HCT116 (cell line): ENCODE measurements around the gene CUEDC1. TPM values are rescaled to one million over a fixed set of nuclear protein-coding genes. Genes with fewer than 3 reads are reported as not detected.

Experiments used
- ATAC-seq: fragments of 200-7000 bp; cut with Tn5 transposase; 2 replicates; pipeline ENCODE4 v1.9.1; 2020; ENCODE audit warnings: mild to moderate bottlenecking, moderate library complexity
- BruUV-seq: library from RNA; stranded (reverse); fragments of 400-500 nt; replicated peaks from 2 replicates; lab custom pipeline; 2021; lab: Mats Ljungman, UMichigan
- CTCF ChIA-PET: fragments of 300-600 bp; sonication (Branson Sonifier 250); formaldehyde crosslinking; loops from one replicate; lab custom pipeline; 2021; ENCODE audit warnings: antibody characterized with exemption; lab: Charles Lee
- POLR2A ChIA-PET: fragments of 300-600, 350-600 bp; sonication (Branson Sonifier 250); formaldehyde crosslinking; loops from one replicate; lab custom pipeline; 2021; ENCODE audit warnings: antibody characterized with exemption; lab: Charles Lee
- RAD21 ChIA-PET, 2 experiments: fragments of 300-600 bp; sonication (Branson Sonifier 250); formaldehyde crosslinking; loops; one replicate each; lab custom pipeline; 2023; ENCODE audit warnings: low total read pairs in 2 of 2; ENCODE audit not compliant: uncharacterized antibody in 2 of 2, unreplicated experiment in 2 of 2, low non-redundant PET in 1 of 2; lab: Charles Lee
- DNase-seq: peaks from one replicate; pipeline ENCODE4 v3.0.0-alpha.2; 2010; ENCODE audit warnings: low read depth, low spot score
- H2AFZ ChIP-seq: fragments of 200-600 bp; shearing (Covaris generic), sonication (generic); 2 replicates; pipeline ENCODE4 v1.6.1; 2017; ENCODE audit warnings: low read depth, mixed run types, mixed read lengths, antibody characterized with exemption, low read length; ENCODE audit not compliant: poor library complexity, severe bottlenecking
- H3K27ac ChIP-seq: 2 replicates; pipeline ENCODE4 v1.5.1; 2012; ENCODE audit warnings: low read depth, low read length
- H3K27me3 ChIP-seq: fragments of 200-600 bp; sonication (generic); 2 replicates; pipeline ENCODE4 v1.6.1; 2016; ENCODE audit warnings: mixed run types, low read length, mixed read lengths; ENCODE audit not compliant: insufficient read depth
- H3K36me3 ChIP-seq, 2 experiments: fragments of 200-500 bp in 1 of 2; fragments of 200-600 bp in 1 of 2; sonication (Bioruptor generic) in 1 of 2; sonication (generic) in 1 of 2; 2 replicates each; pipeline versions ENCODE4 v1.5.1 to v1.6.1; 2014 to 2016; ENCODE audit warnings: low read length in 2 of 2, inconsistent platforms in 1 of 2, mixed read lengths in 1 of 2, mixed run types in 1 of 2; ENCODE audit not compliant: insufficient read depth in 2 of 2, control insufficient read depth in 1 of 2
- H3K4me1 ChIP-seq, 2 experiments: fragments of 200-600 bp in 1 of 2; sonication (generic) in 1 of 2; 2 replicates each; pipeline versions ENCODE4 v1.5.1 to v1.6.1; 2012 to 2017; ENCODE audit warnings: low read length in 2 of 2, inconsistent platforms in 1 of 2, mild to moderate bottlenecking in 1 of 2, mixed read lengths in 1 of 2, mixed run types in 1 of 2, moderate library complexity in 1 of 2; ENCODE audit not compliant: insufficient read depth in 2 of 2, control insufficient read depth in 1 of 2
- H3K4me2 ChIP-seq: fragments of 200-600 bp; sonication (generic); 2 replicates; pipeline ENCODE4 v1.6.1; 2017; ENCODE audit warnings: mixed run types, low read length, mixed read lengths
- H3K4me3 ChIP-seq, 2 experiments: fragments of 200-600 bp in 1 of 2; sonication (generic) in 1 of 2; replicated peaks in 1 of 2; 2 replicates each; pipeline ENCODE4 v1.5.1; 2011 to 2016; ENCODE audit warnings: low read length in 2 of 2, control low read depth in 1 of 2, low read depth in 1 of 2, mild to moderate bottlenecking in 1 of 2, mixed read lengths in 1 of 2, mixed run types in 1 of 2
- H3K79me2 ChIP-seq: fragments of 200-600 bp; sonication (generic); 2 replicates; pipeline ENCODE4 v1.6.1; 2017; ENCODE audit warnings: mild to moderate bottlenecking, mixed run types, low read length, moderate library complexity, mixed read lengths; ENCODE audit not compliant: insufficient read depth
- H3K9ac ChIP-seq: fragments of 200-600 bp; sonication (generic); 2 replicates; pipeline ENCODE4 v1.6.1; 2016; ENCODE audit warnings: low read length, mixed read lengths
- H3K9me2 ChIP-seq: fragments of 200-600 bp; sonication (generic), shearing (Covaris generic); 2 replicates; pipeline ENCODE4 v1.6.1; 2017; ENCODE audit warnings: mixed run types, mild to moderate bottlenecking, moderate library complexity; ENCODE audit not compliant: insufficient read depth
- H3K9me3 ChIP-seq, 2 experiments: fragments of 200-500 bp in 1 of 2; fragments of 200-600 bp in 1 of 2; sonication (Bioruptor generic) in 1 of 2; sonication (generic) in 1 of 2; 2 replicates each; pipeline ENCODE4 v1.6.1; 2014 to 2017; ENCODE audit warnings: low read length in 2 of 2, mixed read lengths in 2 of 2, inconsistent platforms in 1 of 2, low read depth in 1 of 2, mild to moderate bottlenecking in 1 of 2, mixed run types in 1 of 2, moderate library complexity in 1 of 2; ENCODE audit not compliant: control insufficient read depth in 1 of 2, insufficient read depth in 1 of 2
- H4K20me1 ChIP-seq: fragments of 200-600 bp; sonication (generic), shearing (Covaris generic); 2 replicates; pipeline ENCODE4 v1.6.1; 2017; ENCODE audit warnings: mixed run types, mild to moderate bottlenecking, moderate library complexity; ENCODE audit not compliant: insufficient read depth
- CTCF ChIP-seq, 3 experiments: fragments of 200-600 bp in 1 of 3; sonication (generic) in 1 of 3; IDR thresholded peaks in 2 of 3; conservative IDR thresholded peaks in 1 of 3; 2 replicates each; pipeline ENCODE4 v1.5.1; 2012 to 2017; ENCODE audit warnings: low read depth in 2 of 3, low read length in 2 of 3, antibody characterized with exemption in 1 of 3, borderline replicate concordance in 1 of 3, control low read depth in 1 of 3, mild to moderate bottlenecking in 1 of 3, mixed read lengths in 1 of 3, mixed run types in 1 of 3, moderate library complexity in 1 of 3; ENCODE audit not compliant: insufficient read depth in 1 of 3
- EGR1 ChIP-seq: IDR thresholded peaks from 2 replicates; pipeline ENCODE4 v1.6.1; 2012; ENCODE audit warnings: low read depth
- EZH2 ChIP-seq: fragments of 200-600 bp; sonication (generic); IDR thresholded peaks from 2 replicates; pipeline ENCODE4 v1.6.1; 2017; ENCODE audit warnings: antibody characterized with exemption, mixed run types
- JUND ChIP-seq: IDR thresholded peaks from 2 replicates; pipeline ENCODE4 v1.6.1; 2012
- POLR2A ChIP-seq: IDR thresholded peaks from 2 replicates; pipeline ENCODE4 v1.7.0; 2011; ENCODE audit warnings: borderline replicate concordance; ENCODE audit not compliant: insufficient read depth, insufficient read length; ENCODE audit errors: extremely low read depth
- POLR2AphosphoS5 ChIP-seq: IDR thresholded peaks from 2 replicates; pipeline ENCODE4 v1.6.1; 2011; ENCODE audit warnings: mild to moderate bottlenecking, low read depth, low read length, moderate library complexity
- SP1 ChIP-seq: IDR thresholded peaks from 2 replicates; pipeline ENCODE4 v1.6.1; 2012; ENCODE audit warnings: low read depth
- TCF7L2 ChIP-seq: IDR thresholded peaks from 2 replicates; pipeline ENCODE4 v1.7.0; 2011; ENCODE audit warnings: borderline replicate concordance, inconsistent platforms; ENCODE audit not compliant: insufficient read depth, insufficient read length; ENCODE audit errors: extremely low read depth
- YY1 ChIP-seq: IDR thresholded peaks from 2 replicates; pipeline ENCODE4 v1.6.1; 2011; ENCODE audit warnings: low read length, low read depth, moderate library complexity, mild to moderate bottlenecking; ENCODE audit not compliant: insufficient replicate concordance; ENCODE audit errors: extremely low read depth
- ZFX ChIP-seq: fragments of 450-650 bp; IDR thresholded peaks from 2 replicates; pipeline ENCODE4 v1.6.1; 2017
- ZNF274 ChIP-seq: fragments of 200-500 bp; sonication (Bioruptor generic); IDR thresholded peaks from 2 replicates; pipeline ENCODE4 v1.6.1; 2014; ENCODE audit warnings: mild to moderate bottlenecking, low read depth, low read length, inconsistent platforms
- intact Hi-C: fragments of 100-400 bp; cut with micrococcal nuclease; formaldehyde crosslinking; loops from 2 replicates; pipeline ENCODE4 v1.10.0; 2022
- total RNA-seq: library from RNA; stranded (reverse); gene quantifications from one replicate; pipeline ENCODE4 v1.2.1, GENCODE V29; 2021; ENCODE audit not compliant: unreplicated experiment
- TF ChIP-seq, protein P1 (sequence below): IDR thresholded peaks from 2 replicates; pipeline ENCODE4 v1.6.1; 2012; ENCODE audit warnings: low read depth
- TF ChIP-seq, protein P2 (sequence below): IDR thresholded peaks from 2 replicates; pipeline ENCODE4 v1.6.1; 2011; ENCODE audit warnings: mild to moderate bottlenecking, low read length, moderate library complexity; ENCODE audit not compliant: insufficient replicate concordance; ENCODE audit errors: extremely low read depth

The CUEDC1 gene
- total RNA-seq, 1 experiment from 2014 or later, result 60.2 TPM

DNA sequence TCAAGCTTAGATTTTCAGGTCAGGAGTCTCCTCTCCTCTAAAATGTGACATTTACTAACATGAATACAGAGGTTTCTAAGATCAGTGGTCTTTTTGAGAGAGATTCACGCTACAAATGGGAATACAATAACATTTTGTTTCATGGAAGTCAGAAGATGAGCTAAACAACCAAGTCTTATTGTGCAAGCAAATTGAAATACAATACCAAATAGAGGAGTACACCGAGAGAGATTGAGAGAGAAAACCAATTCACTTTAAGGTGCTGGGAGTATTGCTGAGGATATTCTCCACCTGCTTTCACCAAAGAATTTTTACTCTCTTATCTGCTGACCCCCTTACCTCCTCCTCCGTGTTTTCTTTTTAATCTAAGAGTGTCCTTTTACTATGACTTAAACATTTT lies 21.4 kb upstream of the CUEDC1 start:
- no peaks in the 10 kb centered on the region for H3K4me1 ChIP-seq
- POLR2A ChIA-PET, result interaction anchor here (1.2 kb wide), 1 partner anchor 14 kb away, joined by 3 read pairs; no protein-coding TSS in a partner anchor
- no TSS peak for BruUV-seq
- no peaks in the 10 kb centered on the region for H4K20me1 ChIP-seq
- H3K4me2 ChIP-seq, result no peak overlapping the region
- no peak overlapping the region for H2AFZ ChIP-seq
- no peak overlapping the region for H3K27ac ChIP-seq
- CTCF ChIA-PET, result no interaction called here
- DNase-seq, result no peak
- intact Hi-C loops, result no loop called here
- no peak for TF ChIP-seq ZNF274
- no peak for TF ChIP-seq POLR2A
- TF ChIP-seq, protein P1, sequence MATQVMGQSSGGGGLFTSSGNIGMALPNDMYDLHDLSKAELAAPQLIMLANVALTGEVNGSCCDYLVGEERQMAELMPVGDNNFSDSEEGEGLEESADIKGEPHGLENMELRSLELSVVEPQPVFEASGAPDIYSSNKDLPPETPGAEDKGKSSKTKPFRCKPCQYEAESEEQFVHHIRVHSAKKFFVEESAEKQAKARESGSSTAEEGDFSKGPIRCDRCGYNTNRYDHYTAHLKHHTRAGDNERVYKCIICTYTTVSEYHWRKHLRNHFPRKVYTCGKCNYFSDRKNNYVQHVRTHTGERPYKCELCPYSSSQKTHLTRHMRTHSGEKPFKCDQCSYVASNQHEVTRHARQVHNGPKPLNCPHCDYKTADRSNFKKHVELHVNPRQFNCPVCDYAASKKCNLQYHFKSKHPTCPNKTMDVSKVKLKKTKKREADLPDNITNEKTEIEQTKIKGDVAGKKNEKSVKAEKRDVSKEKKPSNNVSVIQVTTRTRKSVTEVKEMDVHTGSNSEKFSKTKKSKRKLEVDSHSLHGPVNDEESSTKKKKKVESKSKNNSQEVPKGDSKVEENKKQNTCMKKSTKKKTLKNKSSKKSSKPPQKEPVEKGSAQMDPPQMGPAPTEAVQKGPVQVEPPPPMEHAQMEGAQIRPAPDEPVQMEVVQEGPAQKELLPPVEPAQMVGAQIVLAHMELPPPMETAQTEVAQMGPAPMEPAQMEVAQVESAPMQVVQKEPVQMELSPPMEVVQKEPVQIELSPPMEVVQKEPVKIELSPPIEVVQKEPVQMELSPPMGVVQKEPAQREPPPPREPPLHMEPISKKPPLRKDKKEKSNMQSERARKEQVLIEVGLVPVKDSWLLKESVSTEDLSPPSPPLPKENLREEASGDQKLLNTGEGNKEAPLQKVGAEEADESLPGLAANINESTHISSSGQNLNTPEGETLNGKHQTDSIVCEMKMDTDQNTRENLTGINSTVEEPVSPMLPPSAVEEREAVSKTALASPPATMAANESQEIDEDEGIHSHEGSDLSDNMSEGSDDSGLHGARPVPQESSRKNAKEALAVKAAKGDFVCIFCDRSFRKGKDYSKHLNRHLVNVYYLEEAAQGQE, result no peak
- no peak for TF ChIP-seq SP1
- TF ChIP-seq TCF7L2, result no peak
- H3K9ac ChIP-seq, result no peak overlapping the region
- H3K36me3 ChIP-seq, result peaks cover 53 to 73% of the 10 kb centered on the region in 2 experiments
- ATAC-seq, result no peak
- H3K9me2 ChIP-seq, result no peaks in the 10 kb centered on the region
- peaks cover 25% of the 10 kb centered on the region for H3K79me2 ChIP-seq
- no peaks in the 10 kb centered on the region for H3K9me3 ChIP-seq
- no peak overlapping the region for H3K4me3 ChIP-seq
- RAD21 ChIA-PET, result no interaction called here
- no peaks in the 10 kb centered on the region for H3K27me3 ChIP-seq

GRCh38 chr17:57975044-57975443 lies 19.8 kb upstream of the CUEDC1 start:
- no peak overlapping the region for H3K9ac ChIP-seq
- peaks cover 43 to 60% of the 10 kb centered on the region in 2 experiments for H3K36me3 ChIP-seq
- H3K79me2 ChIP-seq, result peaks cover 10% of the 10 kb centered on the region; the same call in 1 of the 2 replicates
- H2AFZ ChIP-seq, result no peak overlapping the region
- H3K27me3 ChIP-seq, result no peaks in the 10 kb centered on the region
- ChIA-PET RAD21 (no interaction called here), POLR2A (interaction anchor here (1.2 kb wide), 1 partner anchor 18 kb away, joined by 3 read pairs; no protein-coding TSS in a partner anchor), CTCF (no interaction called here)
- no peaks in the 10 kb centered on the region for H3K9me3 ChIP-seq
- H3K27ac ChIP-seq, result no peak overlapping the region
- no peak for ATAC-seq
- peaks cover 0 to 7% of the 10 kb centered on the region in 2 experiments; a peak in 1 of 4 replicates for H3K4me1 ChIP-seq
- H3K4me2 ChIP-seq, result no peak overlapping the region
- BruUV-seq, result no TSS peak
- no peak for DNase-seq
- no peak overlapping the region for H3K4me3 ChIP-seq
- TF ChIP-seq ZFX (no peak), YY1 (no peak), EZH2 (no peak), POLR2AphosphoS5 (no peak), JUND (no peak), SP1 (no peak), CTCF (IDR thresholded peaks at IDR 0.05 in 2 of 3, conservative IDR thresholded peaks at IDR 0.05 in 1 of 3; ENCODE audit: borderline replicate concordance in 1 of 3, insufficient read depth in 1 of 3, low read depth in 2 of 3, low read length in 2 of 3) (no peak), EGR1 (no peak), POLR2A (no peak)
- TF ChIP-seq, protein P2, sequence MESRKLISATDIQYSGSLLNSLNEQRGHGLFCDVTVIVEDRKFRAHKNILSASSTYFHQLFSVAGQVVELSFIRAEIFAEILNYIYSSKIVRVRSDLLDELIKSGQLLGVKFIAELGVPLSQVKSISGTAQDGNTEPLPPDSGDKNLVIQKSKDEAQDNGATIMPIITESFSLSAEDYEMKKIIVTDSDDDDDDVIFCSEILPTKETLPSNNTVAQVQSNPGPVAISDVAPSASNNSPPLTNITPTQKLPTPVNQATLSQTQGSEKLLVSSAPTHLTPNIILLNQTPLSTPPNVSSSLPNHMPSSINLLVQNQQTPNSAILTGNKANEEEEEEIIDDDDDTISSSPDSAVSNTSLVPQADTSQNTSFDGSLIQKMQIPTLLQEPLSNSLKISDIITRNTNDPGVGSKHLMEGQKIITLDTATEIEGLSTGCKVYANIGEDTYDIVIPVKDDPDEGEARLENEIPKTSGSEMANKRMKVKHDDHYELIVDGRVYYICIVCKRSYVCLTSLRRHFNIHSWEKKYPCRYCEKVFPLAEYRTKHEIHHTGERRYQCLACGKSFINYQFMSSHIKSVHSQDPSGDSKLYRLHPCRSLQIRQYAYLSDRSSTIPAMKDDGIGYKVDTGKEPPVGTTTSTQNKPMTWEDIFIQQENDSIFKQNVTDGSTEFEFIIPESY, result no peak
- no peaks in the 10 kb centered on the region for H3K9me2 ChIP-seq
- intact Hi-C loops, result no loop called here
- H4K20me1 ChIP-seq, result no peaks in the 10 kb centered on the region
